Body of pancreas (tissue), 4 donors: ENCODE results near the gene FES. TPM values are rescaled to one million over a fixed set of nuclear protein-coding genes. Genes with fewer than 3 reads are reported as not detected.

ENCODE experiments used
- ATAC-seq: fragments of 150-250 bp; one replicate; pipeline ENCODE4 v1.9.1; 2016
- DNase-seq, 4 donors: peaks; one replicate each; pipeline ENCODE4 v3.0.0-alpha.2; 2019
- H3K27ac ChIP-seq, 4 donors: fragments of 200-600 bp; sonication (generic); 1 replicate in 3 of 4; 2 replicates in 1 of 4; pipeline versions ENCODE4 v1.5.1 to v1.6.1; 2016 to 2019; ENCODE audit warnings: mild to moderate bottlenecking in 1 of 4, mixed read lengths in 1 of 4, moderate library complexity in 1 of 4
- H3K27me3 ChIP-seq, 2 donors: fragments of 200-600 bp; sonication (generic); one replicate each; pipeline ENCODE4 v1.6.0; 2016; ENCODE audit warnings: mild to moderate bottlenecking in 1 of 2
- H3K36me3 ChIP-seq, 2 donors: fragments of 200-600 bp; sonication (generic); replicated peaks in 1 of 2; 2 replicates each; pipeline ENCODE4 v1.5.1; 2016; ENCODE audit warnings: low read depth in 2 of 2; ENCODE audit not compliant: insufficient read depth in 1 of 2
- H3K4me1 ChIP-seq: fragments of 200-600 bp; sonication (generic); one replicate; pipeline ENCODE4 v1.6.0; 2016
- H3K4me3 ChIP-seq, 2 donors: fragments of 200-600 bp; sonication (generic); 1 replicate in 1 of 2; 2 replicates in 1 of 2; pipeline ENCODE4 v1.5.1; 2016 to 2019
- H3K9me3 ChIP-seq, 3 donors: fragments of 200-600 bp; sonication (generic); 1 replicate in 2 of 3; 2 replicates in 1 of 3; pipeline ENCODE4 v1.5.1; 2016
- CTCF ChIP-seq, 7 experiments: fragments of 450-650 bp in 4 of 7; fragments of 200-600 bp in 3 of 7; sonication (generic) in 3 of 7; IDR thresholded peaks; one replicate each; pipeline ENCODE4 v1.5.1; 2016 to 2019; ENCODE audit warnings: antibody characterized with exemption in 7 of 7
- POLR2A ChIP-seq, 3 donors: fragments of 450-650 bp; IDR thresholded peaks; one replicate each; pipeline ENCODE4 v1.6.1; 2016; ENCODE audit warnings: antibody characterized with exemption in 3 of 3, mild to moderate bottlenecking in 2 of 3
- WGBS, 2 donors: methylation state at CpG; one replicate each; pipeline ENCODE4 v1.1.5; 2017; 5-methylcytosine and 5-hydroxymethylcytosine counted together
- intact Hi-C: fragments of 100-400 bp; cut with DNase I; formaldehyde crosslinking; loops from one replicate; pipeline ENCODE4 v1.15.1; 2023
- total RNA-seq, 2 donors: library from RNA; depleted of rRNA; stranded (reverse); fragments of >200 nt; gene quantifications; one replicate each; pipeline ENCODE4 v1.1.0, GENCODE V29; 2016

FES gene
- total RNA-seq, 2 donors from 2014 or later, result 16.9 to 24.4 TPM

DNA sequence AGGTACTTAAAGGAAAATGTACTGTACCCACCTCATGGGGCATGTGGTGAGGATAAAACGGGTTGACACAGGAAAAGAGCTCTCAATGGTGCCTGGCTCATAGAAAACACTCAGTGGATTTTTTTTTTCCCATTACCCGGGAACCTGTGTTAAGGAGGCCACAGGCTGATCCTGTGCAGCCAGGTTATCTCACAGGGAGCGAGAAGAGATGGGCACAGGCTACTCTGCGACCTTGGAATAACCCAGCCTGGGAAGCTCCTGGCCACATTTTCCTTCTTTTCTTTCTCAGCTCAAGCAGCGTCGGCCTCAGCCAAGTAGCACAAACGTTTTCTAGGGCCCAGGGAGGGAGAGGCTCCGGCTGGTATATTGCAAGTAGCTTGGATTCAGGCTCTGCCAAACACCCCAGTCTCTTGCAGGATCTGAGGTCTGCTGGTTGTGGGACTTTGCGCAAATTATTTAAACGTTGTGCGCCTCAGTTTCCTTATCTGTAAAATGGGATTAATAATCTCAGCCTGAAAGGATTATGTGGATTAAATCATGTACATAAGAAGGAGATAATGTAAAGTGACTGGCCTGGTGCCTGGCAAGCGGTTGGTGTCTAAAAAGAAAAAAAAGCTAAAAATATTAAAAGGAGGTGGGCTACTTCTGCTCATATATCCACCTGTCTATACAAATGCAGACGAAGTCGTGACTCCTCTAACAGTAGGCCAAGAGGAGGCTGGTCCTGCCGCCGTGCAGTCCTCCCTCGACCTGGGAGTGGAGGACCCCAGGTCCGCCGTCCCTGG, 13.8 kb upstream of the FES start:
- intact Hi-C loops, result no loop called here
- 11 to 13% methylated on average over 19 of the region's 19 CpGs for WGBS, 2 donors
- ATAC-seq (no peak), DNase-seq (peak in 1 of 4 donors; percentile 43)
- TF ChIP-seq CTCF (IDR thresholded peaks at IDR 0.05) (no peak), POLR2A (IDR thresholded peaks at IDR 0.05) (peak in 2 of 3 donors; percentile 20 to 21)
- H3K27me3 ChIP-seq, result no peaks in the 10 kb centered on the region
- H3K4me3 ChIP-seq, result peak overlapping the region in 1 of 2 donors; percentile 73
- H3K36me3 ChIP-seq, result no peaks in the 10 kb centered on the region
- no peaks in the 10 kb centered on the region for H3K9me3 ChIP-seq
- H3K27ac ChIP-seq, result peak overlapping the region; percentile 83 to 95 (median 90)
- peaks cover 80% of the 10 kb centered on the region for H3K4me1 ChIP-seq

DNA sequence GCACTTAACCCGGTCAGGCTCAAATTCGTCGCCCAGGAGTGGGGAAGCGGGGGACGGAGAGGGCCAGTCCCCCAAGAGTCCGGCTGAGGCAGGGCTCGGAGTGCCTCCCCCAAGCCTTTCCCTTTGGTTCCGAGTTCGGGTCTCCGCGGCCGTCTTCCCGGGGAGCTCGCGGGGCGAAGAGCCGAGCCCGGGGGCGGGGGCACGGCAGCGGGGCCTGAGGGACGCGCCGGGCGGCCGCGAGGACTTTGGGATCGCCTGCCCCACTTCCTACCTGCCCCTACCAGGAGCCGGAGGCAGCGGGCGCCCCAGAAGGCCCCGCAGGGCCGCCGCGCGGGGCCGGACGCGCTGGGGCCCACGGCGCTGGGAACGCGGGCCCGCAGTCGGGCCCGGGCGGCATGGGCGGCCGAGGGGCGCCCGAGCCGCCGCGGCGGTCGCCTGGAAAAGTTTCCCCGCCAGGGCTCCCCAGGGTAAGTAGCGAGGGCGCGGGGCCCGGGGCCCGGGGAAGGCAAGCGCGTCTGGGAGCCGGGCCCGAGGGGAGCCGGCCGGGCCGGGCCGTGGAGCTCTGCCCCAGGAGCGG, 13.1 kb upstream of the FES start:
- H3K4me3 ChIP-seq, result peak overlapping the region; percentile 55 to 77
- peak overlapping the region; percentile 83 to 95 (median 90) for H3K27ac ChIP-seq
- DNase-seq (peak in 2 of 4 donors; percentile 39 to 56), ATAC-seq (peak; percentile 10)
- H3K4me1 ChIP-seq, result peaks cover 81% of the 10 kb centered on the region
- peaks cover under 1 to 2% of the 10 kb centered on the region in 2 donors for H3K36me3 ChIP-seq
- intact Hi-C loops, result no loop called here
- no peaks in the 10 kb centered on the region for H3K9me3 ChIP-seq
- no peak for TF ChIP-seq POLR2A (IDR thresholded peaks at IDR 0.05)
- no peak for TF ChIP-seq CTCF (IDR thresholded peaks at IDR 0.05)
- H3K27me3 ChIP-seq, result no peaks in the 10 kb centered on the region
- WGBS, 2 donors, result 0% methylated on average over 3 to 41 of the region's 71 CpGs

GRCh38 chr15:90871716-90872485, 12.4 kb upstream of the FES start:
- TF ChIP-seq POLR2A (IDR thresholded peaks at IDR 0.05) (no peak), CTCF (IDR thresholded peaks at IDR 0.05) (no peak)
- Histone ChIP-seq H3K9me3 (no peaks in the 10 kb centered on the region), H3K36me3 (peaks cover 6 to 8% of the 10 kb centered on the region in 2 donors), H3K4me1 (peaks cover 74% of the 10 kb centered on the region), H3K4me3 (peak overlapping the region; percentile 55 to 77), H3K27me3 (no peaks in the 10 kb centered on the region), H3K27ac (peak overlapping the region; percentile 83 to 95 (median 90))
- WGBS, 2 donors, result 1% methylated on average over 13 to 27 of the region's 77 CpGs
- intact Hi-C loops, result no loop called here
- DNase-seq (peak in 2 of 4 donors; percentile 55 to 56), ATAC-seq (peak; percentile 12)

DNA sequence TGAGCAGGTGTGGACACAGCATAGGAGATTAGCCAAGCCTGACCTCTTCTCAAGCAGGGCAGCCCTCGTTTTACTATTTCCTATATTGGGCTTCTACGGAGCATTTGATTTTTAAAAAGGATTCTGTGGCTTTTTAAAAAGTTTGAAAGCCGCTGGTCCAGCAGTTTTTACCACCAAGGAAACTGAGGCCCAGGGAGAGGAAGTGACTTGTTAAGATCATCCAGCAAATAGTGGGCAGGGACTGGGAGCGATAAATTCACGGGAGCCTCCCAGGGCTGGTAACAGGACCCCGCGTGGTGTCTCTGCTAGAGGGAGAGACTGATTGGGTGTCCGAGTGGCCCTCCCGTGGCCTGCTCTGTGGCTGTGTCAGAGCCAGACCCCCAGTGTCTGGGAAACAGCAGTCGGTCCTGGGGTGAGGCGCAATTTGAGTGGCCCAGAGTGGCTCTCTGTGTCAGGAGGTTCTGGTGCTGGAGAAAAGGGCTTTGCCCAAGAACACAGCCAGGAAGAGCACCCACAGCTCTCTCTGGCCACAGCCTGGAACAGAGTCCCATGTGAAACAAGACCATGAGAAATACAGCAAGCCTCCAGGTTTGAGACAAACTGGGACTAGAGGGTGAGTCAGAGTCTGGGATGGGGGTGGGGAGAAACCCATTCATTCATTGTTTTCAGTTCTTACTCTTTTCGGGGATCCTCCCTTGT, 11.7 kb upstream of the FES start:
- H3K27me3 ChIP-seq, result no peaks in the 10 kb centered on the region
- 4 to 8% methylated on average over 12 of the region's 12 CpGs for WGBS, 2 donors
- peak overlapping the region; percentile 55 to 77 for H3K4me3 ChIP-seq
- DNase-seq (peak in 3 of 4 donors; percentile 40 to 68 (median 60)), ATAC-seq (peak; percentile 27)
- peaks cover 69% of the 10 kb centered on the region for H3K4me1 ChIP-seq
- TF ChIP-seq POLR2A (IDR thresholded peaks at IDR 0.05), result peak; percentile 72 to 77 (median 74)
- no peak for TF ChIP-seq CTCF (IDR thresholded peaks at IDR 0.05)
- H3K36me3 ChIP-seq, result peaks cover 11 to 12% of the 10 kb centered on the region in 2 donors
- no peaks in the 10 kb centered on the region for H3K9me3 ChIP-seq
- H3K27ac ChIP-seq, result peak overlapping the region; percentile 83 to 95 (median 90)
- intact Hi-C loops, result no loop called here
